ENCODE results near the gene IDH1.

GRCh38 chr2:208266936-208267335 lies 12.1 kb upstream of the IDH1 start:
- no peak for TF ChIP-seq CTCF (IDR thresholded peaks at IDR 0.05)
- no peak for TF ChIP-seq POLR2A (IDR thresholded peaks at IDR 0.05)

Measured in body of pancreas (tissue), 4 donors.